MM.1S (cell line): Measurements from ENCODE around the gene TOP2B.

Experiments used
- EZH2 ChIP-seq: fragments of 300-600 bp; sonication (generic); optimal IDR thresholded peaks from 2 replicates; pipeline ENCODE3; 2017; ENCODE audit warnings: low read depth, mild to moderate bottlenecking, antibody characterized with exemption, low read length, mixed read lengths
- EZH2phosphoT487 ChIP-seq: fragments of 300-600 bp; sonication (generic); IDR thresholded peaks from 2 replicates; pipeline ENCODE4 v1.6.1; 2018; ENCODE audit warnings: antibody characterized with exemption, low read length
- TF ChIP-seq, protein P1 (sequence below): fragments of 300-600 bp; sonication (generic); IDR thresholded peaks from 2 replicates; pipeline ENCODE4 v1.5.1; 2016; ENCODE audit warnings: antibody characterized with exemption, low read length, mixed read lengths

DNA sequence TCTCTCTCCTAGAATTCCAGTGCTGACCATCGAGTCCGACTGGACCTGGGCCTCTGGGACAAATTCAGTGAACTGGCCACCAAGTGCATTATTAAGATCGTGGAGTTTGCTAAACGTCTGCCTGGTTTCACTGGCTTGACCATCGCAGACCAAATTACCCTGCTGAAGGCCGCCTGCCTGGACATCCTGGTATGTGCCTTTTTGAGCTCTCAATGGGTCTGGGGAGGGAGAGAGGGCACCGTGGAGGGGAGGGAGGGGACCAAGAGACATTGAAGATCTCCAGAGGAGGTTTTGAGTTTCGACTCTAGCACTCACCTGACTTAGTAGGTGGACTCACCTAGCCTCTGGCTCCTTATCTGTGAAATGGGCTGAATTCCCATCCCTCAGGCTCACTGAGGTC is 84.2 kb downstream of the TOP2B start:
- TF ChIP-seq EZH2 (no peak), EZH2phosphoT487 (no peak)
- TF ChIP-seq, protein P1, sequence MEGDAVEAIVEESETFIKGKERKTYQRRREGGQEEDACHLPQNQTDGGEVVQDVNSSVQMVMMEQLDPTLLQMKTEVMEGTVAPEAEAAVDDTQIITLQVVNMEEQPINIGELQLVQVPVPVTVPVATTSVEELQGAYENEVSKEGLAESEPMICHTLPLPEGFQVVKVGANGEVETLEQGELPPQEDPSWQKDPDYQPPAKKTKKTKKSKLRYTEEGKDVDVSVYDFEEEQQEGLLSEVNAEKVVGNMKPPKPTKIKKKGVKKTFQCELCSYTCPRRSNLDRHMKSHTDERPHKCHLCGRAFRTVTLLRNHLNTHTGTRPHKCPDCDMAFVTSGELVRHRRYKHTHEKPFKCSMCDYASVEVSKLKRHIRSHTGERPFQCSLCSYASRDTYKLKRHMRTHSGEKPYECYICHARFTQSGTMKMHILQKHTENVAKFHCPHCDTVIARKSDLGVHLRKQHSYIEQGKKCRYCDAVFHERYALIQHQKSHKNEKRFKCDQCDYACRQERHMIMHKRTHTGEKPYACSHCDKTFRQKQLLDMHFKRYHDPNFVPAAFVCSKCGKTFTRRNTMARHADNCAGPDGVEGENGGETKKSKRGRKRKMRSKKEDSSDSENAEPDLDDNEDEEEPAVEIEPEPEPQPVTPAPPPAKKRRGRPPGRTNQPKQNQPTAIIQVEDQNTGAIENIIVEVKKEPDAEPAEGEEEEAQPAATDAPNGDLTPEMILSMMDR: no peak
